Activated CD4-positive, CD25-positive, alpha-beta regulatory T cell treated with anti-CD3 and anti-CD28 coated beads, Interleukin-2, amount 50 U/mL, for 16 hours (primary cell): ENCODE measurements around the gene ZNF687.

Experiments
- DNase-seq: peaks from one replicate; pipeline ENCODE4 v3.0.0-alpha.2; 2020; ENCODE audit warnings: low read depth, low spot score

Gene ZNF687

DNA sequence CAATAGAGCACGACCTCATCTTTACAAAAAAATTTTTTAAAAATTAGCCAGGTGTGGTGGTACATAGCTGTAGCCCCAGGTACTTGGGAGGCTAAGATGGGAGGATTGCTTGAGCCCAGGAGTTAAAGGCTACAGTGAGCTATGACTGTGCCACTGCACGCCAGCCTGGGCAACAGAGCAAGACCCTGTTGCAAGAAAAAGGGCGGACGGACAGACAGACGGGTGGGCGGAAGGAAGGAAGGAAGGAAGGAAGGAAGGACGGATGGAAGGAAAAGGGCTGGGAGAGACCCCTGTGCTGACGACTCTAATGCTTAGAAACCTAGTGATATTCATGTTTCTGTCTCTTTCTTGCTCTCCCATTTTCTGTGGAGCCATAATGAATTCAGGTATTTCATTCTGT is 30.7 kb downstream of the ZNF687 start:
- no peak for DNase-seq

- DNase-seq: no peak
Measured at GRCh38 chr1:151313501-151313900, 31.4 kb downstream of the ZNF687 start.

- no peak for DNase-seq
Measured at GRCh38 chr1:151314137-151314875, 32.2 kb downstream of the ZNF687 start.

DNA sequence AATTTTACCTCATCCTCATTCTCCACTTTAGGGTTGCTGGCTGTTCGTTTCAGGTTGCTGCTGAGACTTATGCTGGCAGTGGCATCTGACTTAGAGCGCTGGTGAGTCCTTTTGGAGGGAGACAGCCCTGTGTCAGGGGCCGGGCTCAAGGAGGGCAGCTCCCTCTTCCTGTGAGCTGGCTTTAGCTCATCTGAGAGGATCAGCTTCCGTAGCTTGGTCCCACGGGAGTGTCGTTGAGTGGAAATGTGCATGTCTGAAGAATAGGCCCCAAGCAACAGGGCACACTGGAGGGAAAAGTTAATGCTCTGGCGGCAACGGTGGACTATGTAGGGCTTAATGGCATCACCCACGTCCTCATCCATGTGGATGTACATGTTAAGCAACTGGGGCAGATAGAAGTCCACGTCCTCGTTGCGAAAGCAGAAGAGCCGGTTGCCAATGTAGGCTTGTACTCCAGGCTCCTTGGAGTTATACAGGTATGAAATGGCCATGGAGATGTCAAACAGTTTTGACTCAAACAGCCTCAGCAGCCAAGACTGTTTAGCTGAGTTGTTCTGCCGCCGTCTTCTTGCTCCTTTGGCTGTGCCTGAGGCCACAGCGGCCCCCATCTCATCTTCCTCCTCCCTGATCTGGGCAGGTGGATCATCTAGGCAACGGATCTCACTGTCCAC is 33.6 kb downstream of the ZNF687 start:
- DNase-seq: no peak

DNA sequence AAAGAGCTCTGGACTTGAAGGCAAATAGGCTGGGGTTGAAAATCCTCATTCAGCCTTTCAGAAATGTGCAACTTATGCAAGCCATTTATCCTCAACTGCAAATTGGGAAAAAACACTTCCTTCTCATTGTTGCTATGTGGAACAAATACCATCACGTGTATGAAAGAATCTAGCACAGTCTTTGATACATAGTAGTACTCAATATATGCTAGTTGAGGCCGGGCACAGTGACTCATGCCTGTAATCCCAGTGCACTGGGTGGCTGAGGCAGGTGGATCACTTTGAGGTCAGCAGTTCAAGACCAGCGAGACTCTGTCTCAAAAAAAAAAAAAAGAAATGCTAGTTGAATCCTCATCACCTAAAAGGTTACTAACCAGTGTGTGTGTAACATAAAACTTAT is 36.9 kb downstream of the ZNF687 start:
- DNase-seq: no peak

DNA sequence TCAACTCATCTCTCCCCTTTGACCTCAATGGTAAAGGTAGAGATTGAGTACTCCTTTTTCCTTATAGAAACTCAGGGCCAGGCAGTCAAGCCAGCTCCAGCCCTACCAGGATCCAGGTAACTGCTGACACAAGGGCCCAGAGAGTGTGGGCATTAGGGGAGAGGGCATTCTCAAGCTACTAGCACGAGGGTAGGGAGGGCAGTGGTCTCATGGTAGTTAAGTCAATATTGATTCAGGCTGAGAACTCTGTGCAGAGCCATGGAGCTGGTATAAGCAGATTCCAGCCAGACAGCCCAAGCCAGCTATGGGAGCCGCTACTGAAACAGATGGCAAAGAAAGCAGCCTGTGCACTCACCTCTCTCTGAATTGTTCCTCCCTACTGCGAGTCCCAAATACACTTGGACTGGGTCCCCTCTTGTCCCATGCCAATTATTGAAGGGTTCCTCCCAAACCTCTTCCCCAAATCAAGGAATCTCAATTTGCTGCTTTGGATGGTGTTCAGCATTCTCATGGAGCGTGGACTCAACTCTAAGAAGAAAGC is 42.4 kb downstream of the ZNF687 start:
- no peak for DNase-seq

- no peak for DNase-seq
Measured at GRCh38 chr1:151325231-151325630, 43.1 kb downstream of the ZNF687 start.

DNA sequence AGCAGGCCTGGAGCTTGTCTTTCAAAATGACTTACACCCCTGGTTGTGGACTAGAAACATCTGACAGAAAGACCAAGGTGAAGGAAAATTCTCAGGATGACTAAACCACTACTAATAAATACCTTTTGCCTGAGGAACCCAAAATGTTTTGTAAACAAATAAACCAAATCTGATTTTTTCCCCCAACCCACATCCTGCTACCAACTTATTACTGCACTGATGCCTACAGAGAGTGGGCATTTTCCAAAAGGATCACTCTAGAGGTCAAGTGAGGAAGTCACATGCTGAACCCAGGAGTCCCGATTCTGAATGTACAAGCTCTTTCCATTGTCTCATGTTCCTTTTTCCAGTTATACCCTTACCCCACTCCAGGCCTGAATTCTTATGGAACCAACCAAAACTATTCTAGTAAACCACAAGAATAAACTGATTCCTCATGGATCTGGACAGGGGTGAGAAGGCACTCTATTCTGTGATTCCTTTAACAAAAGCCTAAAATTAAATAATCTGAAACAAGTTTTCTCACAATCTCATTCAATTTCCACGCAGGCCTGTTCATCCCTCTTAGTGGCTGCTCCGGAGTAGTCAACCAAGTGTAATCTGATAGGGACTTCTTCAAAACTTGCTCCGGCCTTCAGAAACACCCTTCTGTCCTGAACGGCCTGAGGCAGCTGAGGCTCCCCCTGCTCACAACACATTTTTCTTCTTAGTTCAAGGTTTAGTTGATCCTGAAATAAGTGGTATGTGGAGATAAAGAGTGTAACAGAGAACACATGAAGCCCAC is 43.7 kb downstream of the ZNF687 start:
- no peak for DNase-seq

DNA sequence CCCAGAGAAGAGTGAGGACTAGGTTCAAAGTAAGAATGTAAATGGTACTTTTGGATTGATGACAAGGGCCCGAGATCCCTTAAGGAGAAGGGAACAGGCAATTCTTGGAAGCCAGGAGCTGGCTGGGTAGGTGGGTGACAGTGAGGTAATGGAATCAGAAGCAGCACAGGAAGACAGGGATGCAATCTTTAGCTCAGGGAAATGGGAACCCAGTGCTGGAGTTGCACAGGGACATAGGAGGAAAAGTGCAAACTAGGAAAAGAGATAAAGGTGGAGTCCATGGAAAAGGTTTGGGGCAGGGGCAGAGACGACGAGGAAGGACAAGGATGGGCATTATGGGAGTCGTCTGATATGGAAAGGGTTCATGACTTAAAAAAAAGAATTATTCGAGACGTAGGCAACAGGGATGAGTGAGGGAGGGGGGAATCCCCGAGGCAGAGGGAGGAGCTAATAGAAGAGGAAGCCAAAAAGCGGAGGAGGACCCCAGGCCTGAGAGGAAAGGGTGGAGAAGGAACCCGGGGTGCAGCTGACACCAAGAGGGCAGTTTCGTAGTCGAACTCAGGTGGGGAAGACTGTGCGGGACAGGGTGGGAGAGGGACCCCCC is 44.6 kb downstream of the ZNF687 start:
- no peak for DNase-seq

DNA sequence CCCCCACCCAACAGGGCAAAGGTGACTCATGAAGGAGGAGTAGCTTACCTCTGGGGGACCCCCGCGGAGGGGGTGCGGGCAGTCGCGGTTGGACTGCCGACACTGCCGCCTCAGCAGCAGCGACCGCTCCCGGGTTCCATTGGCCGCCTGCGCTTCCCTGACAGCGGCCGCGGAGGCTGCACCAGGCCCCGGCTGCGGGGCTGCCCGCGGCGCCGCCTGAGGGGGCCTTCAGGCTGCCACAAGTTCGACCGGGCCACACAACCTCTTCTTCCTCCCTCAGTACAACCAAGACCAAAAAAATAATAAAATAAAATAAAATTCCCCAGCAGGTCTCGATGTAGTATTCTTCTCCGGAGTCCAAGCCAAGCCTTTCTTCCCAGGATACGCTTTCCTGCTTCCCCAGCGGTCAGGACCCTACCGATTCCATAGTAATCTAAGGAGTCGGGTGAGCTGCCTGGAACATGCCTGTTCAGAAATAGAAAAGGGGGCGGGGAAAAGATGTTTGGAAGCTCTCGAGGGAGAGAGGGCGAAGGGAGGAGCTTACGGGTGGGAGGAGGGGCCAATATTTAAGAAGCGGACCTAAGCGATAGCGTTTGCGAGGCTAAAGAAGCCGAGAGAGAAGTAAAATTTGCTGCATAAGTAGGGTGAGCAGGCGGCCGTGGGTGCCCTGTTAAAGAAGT is 45.3 kb downstream of the ZNF687 start, which contains the start of gene PI4KB:
Gene PI4KB (minus strand): TSS at position 194 of the 680 bp plus-strand sequence. CDS start 10,935 bp downstream, outside the sequence.
- DNase-seq: peak; percentile 79

GRCh38 chr1:151327903-151328674 is 46.0 kb downstream of the ZNF687 start:
- DNase-seq: no peak

DNA sequence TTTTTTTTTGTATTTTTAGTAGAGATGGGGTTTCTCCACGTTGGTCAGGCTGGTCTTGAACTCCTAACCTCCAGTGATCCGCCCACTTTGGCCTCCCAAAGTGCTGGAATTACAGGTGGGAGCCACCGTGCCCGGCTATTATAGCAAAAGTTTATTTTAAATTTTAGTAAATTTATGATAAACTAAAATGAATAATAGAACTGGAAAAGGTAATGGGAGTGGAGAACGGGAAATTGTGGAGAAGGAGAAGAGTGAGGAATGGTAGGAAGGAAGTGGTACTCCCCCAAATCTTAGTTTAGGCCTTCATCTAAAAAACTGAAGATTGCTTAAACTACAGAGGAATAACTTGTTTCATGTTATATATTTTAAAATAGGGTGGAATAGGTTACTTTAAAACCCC is 52.7 kb downstream of the ZNF687 start:
- DNase-seq: no peak

GRCh38 chr1:151336556-151336955 is 54.5 kb downstream of the ZNF687 start:
- no peak for DNase-seq

- DNase-seq: peak; percentile 30
Measured at GRCh38 chr1:151340870-151341754, 59.0 kb downstream of the ZNF687 start.
